ENCODE data around the gene NSD1.
A peak's percentile ranks its signal among the peaks of the same experiment; 100 is the strongest.

Gene NSD1

DNA sequence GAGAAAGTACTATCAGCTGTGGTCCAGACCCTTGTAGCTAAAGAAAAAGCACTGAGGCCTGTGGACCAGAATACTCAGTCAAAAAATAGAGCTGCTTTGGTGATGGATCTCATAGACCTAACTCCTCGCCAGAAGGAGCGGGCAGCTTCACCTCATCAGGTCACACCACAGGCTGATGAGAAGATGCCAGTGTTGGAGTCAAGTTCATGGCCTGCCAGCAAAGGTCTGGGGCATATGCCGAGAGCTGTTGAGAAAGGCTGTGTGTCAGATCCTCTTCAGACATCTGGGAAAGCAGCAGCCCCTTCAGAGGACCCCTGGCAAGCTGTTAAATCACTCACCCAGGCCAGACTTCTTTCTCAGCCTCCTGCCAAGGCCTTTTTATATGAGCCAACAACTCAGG is 161.1 kb downstream of the NSD1 start:
- H3K9me3 ChIP-seq (ENCODE audit: control insufficient read depth, insufficient read depth, low read depth, low read length) = no peaks in the 10 kb centered on the region
- peaks cover 10% of the 10 kb centered on the region for H3K4me1 ChIP-seq (ENCODE audit: control insufficient read depth, insufficient read depth, low read length)
- no peak overlapping the region for H3K27ac ChIP-seq (ENCODE audit: low read depth, low read length)
- H3K9ac ChIP-seq (ENCODE audit: low read length) = no peak overlapping the region
- no peaks in the 10 kb centered on the region for H3K27me3 ChIP-seq (ENCODE audit: control insufficient read depth, insufficient read depth, low read length)
- no peak overlapping the region for H3K4me3 ChIP-seq (ENCODE audit: low read depth, low read length)
- H3K36me3 ChIP-seq (ENCODE audit: control insufficient read depth, insufficient read depth, low read length) = peaks cover 77% of the 10 kb centered on the region

GRCh38 chr5:177295924-177296323 is 162.4 kb downstream of the NSD1 start:
- Histone ChIP-seq H3K4me3 (ENCODE audit: low read depth, low read length) (no peak overlapping the region), H3K9ac (ENCODE audit: low read length) (no peak overlapping the region), H3K9me3 (ENCODE audit: control insufficient read depth, insufficient read depth, low read depth, low read length) (no peaks in the 10 kb centered on the region), H3K27ac (ENCODE audit: low read depth, low read length) (no peak overlapping the region), H3K27me3 (ENCODE audit: control insufficient read depth, insufficient read depth, low read length) (no peaks in the 10 kb centered on the region), H3K4me1 (ENCODE audit: control insufficient read depth, insufficient read depth, low read length) (peaks cover 17% of the 10 kb centered on the region), H3K36me3 (ENCODE audit: control insufficient read depth, insufficient read depth, low read length) (peaks cover 72% of the 10 kb centered on the region)

- Histone ChIP-seq H3K4me3 (ENCODE audit: low read depth, low read length) (no peak overlapping the region), H3K36me3 (ENCODE audit: control insufficient read depth, insufficient read depth, low read length) (peaks cover 70% of the 10 kb centered on the region), H3K27ac (ENCODE audit: low read depth, low read length) (no peak overlapping the region), H3K27me3 (ENCODE audit: control insufficient read depth, insufficient read depth, low read length) (no peaks in the 10 kb centered on the region), H3K9ac (ENCODE audit: low read length) (no peak overlapping the region), H3K4me1 (ENCODE audit: control insufficient read depth, insufficient read depth, low read length) (peaks cover 17% of the 10 kb centered on the region), H3K9me3 (ENCODE audit: control insufficient read depth, insufficient read depth, low read depth, low read length) (no peaks in the 10 kb centered on the region)
These were observed 163.0 kb downstream of the NSD1 start for GRCh38 chr5:177296581-177296980.

DNA sequence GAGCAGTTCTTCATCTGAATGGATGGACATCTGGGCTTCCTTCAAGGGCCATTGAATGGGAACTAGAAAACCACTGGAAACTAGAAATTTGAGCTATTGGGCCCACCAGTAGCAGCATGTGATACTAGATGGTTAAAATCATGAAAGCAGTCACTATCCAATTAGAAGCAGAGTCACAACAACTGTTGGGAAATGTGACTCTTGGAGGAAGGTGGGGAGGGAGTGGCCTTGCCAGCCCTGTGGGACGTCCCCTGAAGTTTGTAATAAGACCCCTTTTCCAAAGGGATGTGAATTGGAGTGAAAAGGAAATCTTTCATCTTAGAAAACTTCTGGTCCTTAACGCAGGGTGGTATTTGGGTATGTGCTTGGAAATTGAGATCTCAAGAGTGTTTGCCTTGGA is 164.3 kb downstream of the NSD1 start:
- Histone ChIP-seq H3K4me1 (ENCODE audit: control insufficient read depth, insufficient read depth, low read length) (peaks cover 24% of the 10 kb centered on the region), H3K27me3 (ENCODE audit: control insufficient read depth, insufficient read depth, low read length) (no peaks in the 10 kb centered on the region), H3K9me3 (ENCODE audit: control insufficient read depth, insufficient read depth, low read depth, low read length) (no peaks in the 10 kb centered on the region), H3K36me3 (ENCODE audit: control insufficient read depth, insufficient read depth, low read length) (peaks cover 63% of the 10 kb centered on the region), H3K9ac (ENCODE audit: low read length) (no peak overlapping the region), H3K4me3 (ENCODE audit: low read depth, low read length) (no peak overlapping the region), H3K27ac (ENCODE audit: low read depth, low read length) (no peak overlapping the region)

DNA sequence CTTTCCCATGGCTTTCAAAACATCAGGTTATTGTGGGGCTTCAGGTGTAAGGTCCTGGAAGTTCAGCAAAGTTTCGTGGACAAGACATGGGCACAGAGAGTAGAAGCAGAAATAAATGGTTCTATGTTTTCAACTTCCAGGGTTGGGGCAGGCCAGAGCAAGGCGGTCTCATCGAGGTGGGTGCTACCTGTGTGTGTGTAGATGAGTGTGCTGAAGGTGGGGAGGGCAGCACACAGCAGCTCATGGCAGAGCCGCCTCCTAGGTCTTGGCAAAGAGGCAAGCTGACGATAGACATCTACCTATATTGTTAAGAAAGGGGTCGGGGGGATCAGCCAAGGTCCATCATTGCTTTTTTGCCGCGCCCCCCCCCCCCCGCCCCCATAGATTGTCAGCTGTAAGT is 166.1 kb downstream of the NSD1 start:
- Histone ChIP-seq H3K4me3 (ENCODE audit: low read depth, low read length) (no peak overlapping the region), H3K9ac (ENCODE audit: low read length) (no peak overlapping the region), H3K36me3 (ENCODE audit: control insufficient read depth, insufficient read depth, low read length) (peaks cover 46% of the 10 kb centered on the region), H3K27me3 (ENCODE audit: control insufficient read depth, insufficient read depth, low read length) (no peaks in the 10 kb centered on the region), H3K4me1 (ENCODE audit: control insufficient read depth, insufficient read depth, low read length) (peaks cover 29% of the 10 kb centered on the region), H3K27ac (ENCODE audit: low read depth, low read length) (no peak overlapping the region), H3K9me3 (ENCODE audit: control insufficient read depth, insufficient read depth, low read depth, low read length) (no peaks in the 10 kb centered on the region)

GRCh38 chr5:177300236-177300880 is 166.8 kb downstream of the NSD1 start:
- Histone ChIP-seq H3K9ac (ENCODE audit: low read length) (no peak overlapping the region), H3K4me1 (ENCODE audit: control insufficient read depth, insufficient read depth, low read length) (peaks cover 29% of the 10 kb centered on the region), H3K36me3 (ENCODE audit: control insufficient read depth, insufficient read depth, low read length) (peaks cover 46% of the 10 kb centered on the region), H3K27me3 (ENCODE audit: control insufficient read depth, insufficient read depth, low read length) (no peaks in the 10 kb centered on the region), H3K9me3 (ENCODE audit: control insufficient read depth, insufficient read depth, low read depth, low read length) (no peaks in the 10 kb centered on the region), H3K4me3 (ENCODE audit: low read depth, low read length) (no peak overlapping the region), H3K27ac (ENCODE audit: low read depth, low read length) (no peak overlapping the region)

DNA sequence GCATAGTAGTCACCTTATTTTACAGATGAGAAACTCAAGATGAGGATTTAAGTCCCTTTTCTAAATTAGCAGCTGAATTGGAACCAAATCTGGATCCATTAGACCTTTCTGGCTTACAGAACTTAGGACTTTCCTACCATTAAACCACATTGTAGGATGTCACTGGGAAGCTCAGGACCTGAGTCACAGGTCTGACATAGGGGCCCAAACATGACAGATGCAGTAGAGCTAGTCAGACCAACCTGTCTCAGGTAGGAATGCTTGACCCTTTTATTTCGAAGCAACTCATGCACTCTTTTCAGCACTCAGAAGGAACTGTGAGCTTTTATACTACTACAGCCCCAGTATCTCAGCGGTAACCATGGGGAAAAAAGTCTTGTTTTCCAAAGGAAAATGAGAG is 167.4 kb downstream of the NSD1 start:
- H3K36me3 ChIP-seq (ENCODE audit: control insufficient read depth, insufficient read depth, low read length) = peaks cover 46% of the 10 kb centered on the region
- no peaks in the 10 kb centered on the region for H3K27me3 ChIP-seq (ENCODE audit: control insufficient read depth, insufficient read depth, low read length)
- no peak overlapping the region for H3K9ac ChIP-seq (ENCODE audit: low read length)
- H3K4me1 ChIP-seq (ENCODE audit: control insufficient read depth, insufficient read depth, low read length) = peaks cover 29% of the 10 kb centered on the region
- no peak overlapping the region for H3K27ac ChIP-seq (ENCODE audit: low read depth, low read length)
- no peaks in the 10 kb centered on the region for H3K9me3 ChIP-seq (ENCODE audit: control insufficient read depth, insufficient read depth, low read depth, low read length)
- no peak overlapping the region for H3K4me3 ChIP-seq (ENCODE audit: low read depth, low read length)

DNA sequence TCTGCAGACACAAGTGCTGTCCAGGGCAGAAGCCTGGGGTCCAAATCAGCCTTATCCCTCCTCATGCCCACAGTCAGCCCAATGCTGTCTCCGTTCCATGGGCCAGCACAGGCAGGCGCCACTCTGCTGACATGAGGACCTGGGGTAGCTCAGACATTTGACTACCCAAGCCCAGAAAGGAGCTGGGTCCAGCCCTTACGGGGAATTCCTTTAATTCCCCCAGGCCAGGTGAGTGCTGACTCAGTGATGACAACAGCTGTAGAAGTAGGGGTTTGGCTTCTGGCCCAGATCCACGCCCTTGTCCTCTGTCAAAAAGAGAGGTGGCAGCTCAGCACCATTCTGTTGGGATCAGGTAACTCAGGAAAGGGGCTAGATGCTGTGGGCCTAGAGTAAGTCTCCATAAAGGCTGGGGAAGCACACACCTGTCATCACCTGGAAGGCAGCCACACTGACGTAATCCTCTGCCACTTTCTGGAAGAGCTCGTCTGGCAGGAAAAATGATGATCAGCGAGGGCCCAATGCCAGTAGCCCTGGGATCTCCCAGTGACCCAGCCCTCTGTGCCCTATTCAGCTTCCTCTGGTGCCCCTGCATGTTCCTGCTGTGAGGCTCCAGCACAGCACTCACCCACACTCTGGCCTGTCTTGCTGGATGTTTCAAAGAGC is 168.1 kb downstream of the NSD1 start:
- no peaks in the 10 kb centered on the region for H3K27me3 ChIP-seq (ENCODE audit: control insufficient read depth, insufficient read depth, low read length)
- peaks cover 46% of the 10 kb centered on the region for H3K36me3 ChIP-seq (ENCODE audit: control insufficient read depth, insufficient read depth, low read length)
- H3K4me3 ChIP-seq (ENCODE audit: low read depth, low read length) = no peak overlapping the region
- no peak overlapping the region for H3K27ac ChIP-seq (ENCODE audit: low read depth, low read length)
- peaks cover 29% of the 10 kb centered on the region for H3K4me1 ChIP-seq (ENCODE audit: control insufficient read depth, insufficient read depth, low read length)
- no peak overlapping the region for H3K9ac ChIP-seq (ENCODE audit: low read length)
- H3K9me3 ChIP-seq (ENCODE audit: control insufficient read depth, insufficient read depth, low read depth, low read length) = no peaks in the 10 kb centered on the region

- H3K9me3 ChIP-seq (ENCODE audit: control insufficient read depth, insufficient read depth, low read depth, low read length) = no peaks in the 10 kb centered on the region
- no peak overlapping the region; the same call in 1 of the 2 replicates for H3K27ac ChIP-seq (ENCODE audit: low read depth, low read length)
- no peaks in the 10 kb centered on the region for H3K27me3 ChIP-seq (ENCODE audit: control insufficient read depth, insufficient read depth, low read length)
- peak overlapping the region; percentile 92 for H3K9ac ChIP-seq (ENCODE audit: low read length)
- H3K4me1 ChIP-seq (ENCODE audit: control insufficient read depth, insufficient read depth, low read length) = peaks cover 29% of the 10 kb centered on the region
- peak overlapping the region; percentile 97 for H3K4me3 ChIP-seq (ENCODE audit: low read depth, low read length)
- peaks cover 46% of the 10 kb centered on the region for H3K36me3 ChIP-seq (ENCODE audit: control insufficient read depth, insufficient read depth, low read length)
These were observed 169.0 kb downstream of the NSD1 start for GRCh38 chr5:177302354-177303110.

GRCh38 chr5:177303121-177303924 is 169.8 kb downstream of the NSD1 start, which contains the start of the genes PRELID1 and RAB24:
TSS of gene PRELID1 (plus strand) at chr5:177303799. CDS start at chr5:177303986, 187 bp downstream.
TSS of gene RAB24 (minus strand) at chr5:177303719. CDS start at chr5:177303288, 431 bp downstream.
- Histone ChIP-seq H3K27me3 (ENCODE audit: control insufficient read depth, insufficient read depth, low read length) (no peaks in the 10 kb centered on the region), H3K4me1 (ENCODE audit: control insufficient read depth, insufficient read depth, low read length) (peaks cover 21% of the 10 kb centered on the region), H3K9ac (ENCODE audit: low read length) (peak within 1 kb of the TSS; percentile 92), H3K36me3 (ENCODE audit: control insufficient read depth, insufficient read depth, low read length) (peaks cover 44% of the 10 kb centered on the region), H3K4me3 (ENCODE audit: low read depth, low read length) (peak within 1 kb of the TSS; percentile 97), H3K9me3 (ENCODE audit: control insufficient read depth, insufficient read depth, low read depth, low read length) (no peaks in the 10 kb centered on the region), H3K27ac (ENCODE audit: low read depth, low read length) (peak within 1 kb of the TSS; percentile 83)

All from HUES6 (cell line).